ENCODE measurements around the gene GPC5. TPM values are rescaled to one million over a fixed set of nuclear protein-coding genes. Genes with fewer than 3 reads are reported as not detected.

The GPC5 gene
- total and polyA plus RNA-seq, 9 of the 15 experiments (the other 6 are each of a cell fraction or from before 2014, with no cell fraction given) = 0.18 to 0.27 TPM; not detected in 7

GRCh38 chr13:91557328-91558090 is 159.1 kb downstream of the GPC5 start (continued):
- TF ChIP-seq, protein P1, sequence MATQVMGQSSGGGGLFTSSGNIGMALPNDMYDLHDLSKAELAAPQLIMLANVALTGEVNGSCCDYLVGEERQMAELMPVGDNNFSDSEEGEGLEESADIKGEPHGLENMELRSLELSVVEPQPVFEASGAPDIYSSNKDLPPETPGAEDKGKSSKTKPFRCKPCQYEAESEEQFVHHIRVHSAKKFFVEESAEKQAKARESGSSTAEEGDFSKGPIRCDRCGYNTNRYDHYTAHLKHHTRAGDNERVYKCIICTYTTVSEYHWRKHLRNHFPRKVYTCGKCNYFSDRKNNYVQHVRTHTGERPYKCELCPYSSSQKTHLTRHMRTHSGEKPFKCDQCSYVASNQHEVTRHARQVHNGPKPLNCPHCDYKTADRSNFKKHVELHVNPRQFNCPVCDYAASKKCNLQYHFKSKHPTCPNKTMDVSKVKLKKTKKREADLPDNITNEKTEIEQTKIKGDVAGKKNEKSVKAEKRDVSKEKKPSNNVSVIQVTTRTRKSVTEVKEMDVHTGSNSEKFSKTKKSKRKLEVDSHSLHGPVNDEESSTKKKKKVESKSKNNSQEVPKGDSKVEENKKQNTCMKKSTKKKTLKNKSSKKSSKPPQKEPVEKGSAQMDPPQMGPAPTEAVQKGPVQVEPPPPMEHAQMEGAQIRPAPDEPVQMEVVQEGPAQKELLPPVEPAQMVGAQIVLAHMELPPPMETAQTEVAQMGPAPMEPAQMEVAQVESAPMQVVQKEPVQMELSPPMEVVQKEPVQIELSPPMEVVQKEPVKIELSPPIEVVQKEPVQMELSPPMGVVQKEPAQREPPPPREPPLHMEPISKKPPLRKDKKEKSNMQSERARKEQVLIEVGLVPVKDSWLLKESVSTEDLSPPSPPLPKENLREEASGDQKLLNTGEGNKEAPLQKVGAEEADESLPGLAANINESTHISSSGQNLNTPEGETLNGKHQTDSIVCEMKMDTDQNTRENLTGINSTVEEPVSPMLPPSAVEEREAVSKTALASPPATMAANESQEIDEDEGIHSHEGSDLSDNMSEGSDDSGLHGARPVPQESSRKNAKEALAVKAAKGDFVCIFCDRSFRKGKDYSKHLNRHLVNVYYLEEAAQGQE (IDR thresholded peaks at IDR 0.05; ENCODE audit: borderline replicate concordance) = peak; percentile 68; the same call in 1 of the 2 replicates
- TF ChIP-seq, protein P1 (CRISPR knock-in tag; IDR thresholded peaks at IDR 0.05; ENCODE audit: low read depth) = no peak
- TF ChIP-seq, protein P2, sequence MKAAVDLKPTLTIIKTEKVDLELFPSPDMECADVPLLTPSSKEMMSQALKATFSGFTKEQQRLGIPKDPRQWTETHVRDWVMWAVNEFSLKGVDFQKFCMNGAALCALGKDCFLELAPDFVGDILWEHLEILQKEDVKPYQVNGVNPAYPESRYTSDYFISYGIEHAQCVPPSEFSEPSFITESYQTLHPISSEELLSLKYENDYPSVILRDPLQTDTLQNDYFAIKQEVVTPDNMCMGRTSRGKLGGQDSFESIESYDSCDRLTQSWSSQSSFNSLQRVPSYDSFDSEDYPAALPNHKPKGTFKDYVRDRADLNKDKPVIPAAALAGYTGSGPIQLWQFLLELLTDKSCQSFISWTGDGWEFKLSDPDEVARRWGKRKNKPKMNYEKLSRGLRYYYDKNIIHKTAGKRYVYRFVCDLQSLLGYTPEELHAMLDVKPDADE (conservative IDR thresholded peaks at IDR 0.05; ENCODE audit: control insufficient read depth, low read depth, low read length) = no peak
- peak in 1 of 2 experiments; percentile 81; a peak in 2 of 4 replicates for TF ChIP-seq RAD21 (CRISPR knock-in tag; conservative IDR thresholded peaks at IDR 0.05 in 1 of 2, IDR thresholded peaks at IDR 0.05 in 1 of 2)
- TF ChIP-seq, protein P3, sequence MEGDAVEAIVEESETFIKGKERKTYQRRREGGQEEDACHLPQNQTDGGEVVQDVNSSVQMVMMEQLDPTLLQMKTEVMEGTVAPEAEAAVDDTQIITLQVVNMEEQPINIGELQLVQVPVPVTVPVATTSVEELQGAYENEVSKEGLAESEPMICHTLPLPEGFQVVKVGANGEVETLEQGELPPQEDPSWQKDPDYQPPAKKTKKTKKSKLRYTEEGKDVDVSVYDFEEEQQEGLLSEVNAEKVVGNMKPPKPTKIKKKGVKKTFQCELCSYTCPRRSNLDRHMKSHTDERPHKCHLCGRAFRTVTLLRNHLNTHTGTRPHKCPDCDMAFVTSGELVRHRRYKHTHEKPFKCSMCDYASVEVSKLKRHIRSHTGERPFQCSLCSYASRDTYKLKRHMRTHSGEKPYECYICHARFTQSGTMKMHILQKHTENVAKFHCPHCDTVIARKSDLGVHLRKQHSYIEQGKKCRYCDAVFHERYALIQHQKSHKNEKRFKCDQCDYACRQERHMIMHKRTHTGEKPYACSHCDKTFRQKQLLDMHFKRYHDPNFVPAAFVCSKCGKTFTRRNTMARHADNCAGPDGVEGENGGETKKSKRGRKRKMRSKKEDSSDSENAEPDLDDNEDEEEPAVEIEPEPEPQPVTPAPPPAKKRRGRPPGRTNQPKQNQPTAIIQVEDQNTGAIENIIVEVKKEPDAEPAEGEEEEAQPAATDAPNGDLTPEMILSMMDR (IDR thresholded peaks at IDR 0.05 in 2 of 3, conservative IDR thresholded peaks at IDR 0.05 in 1 of 3; ENCODE audit: insufficient read depth in 2 of 3, low read depth in 1 of 3, low read length in 3 of 3) = peak; percentile 34 to 55 (median 35); a peak in 4 of 6 replicates
- TF ChIP-seq, protein P4, sequence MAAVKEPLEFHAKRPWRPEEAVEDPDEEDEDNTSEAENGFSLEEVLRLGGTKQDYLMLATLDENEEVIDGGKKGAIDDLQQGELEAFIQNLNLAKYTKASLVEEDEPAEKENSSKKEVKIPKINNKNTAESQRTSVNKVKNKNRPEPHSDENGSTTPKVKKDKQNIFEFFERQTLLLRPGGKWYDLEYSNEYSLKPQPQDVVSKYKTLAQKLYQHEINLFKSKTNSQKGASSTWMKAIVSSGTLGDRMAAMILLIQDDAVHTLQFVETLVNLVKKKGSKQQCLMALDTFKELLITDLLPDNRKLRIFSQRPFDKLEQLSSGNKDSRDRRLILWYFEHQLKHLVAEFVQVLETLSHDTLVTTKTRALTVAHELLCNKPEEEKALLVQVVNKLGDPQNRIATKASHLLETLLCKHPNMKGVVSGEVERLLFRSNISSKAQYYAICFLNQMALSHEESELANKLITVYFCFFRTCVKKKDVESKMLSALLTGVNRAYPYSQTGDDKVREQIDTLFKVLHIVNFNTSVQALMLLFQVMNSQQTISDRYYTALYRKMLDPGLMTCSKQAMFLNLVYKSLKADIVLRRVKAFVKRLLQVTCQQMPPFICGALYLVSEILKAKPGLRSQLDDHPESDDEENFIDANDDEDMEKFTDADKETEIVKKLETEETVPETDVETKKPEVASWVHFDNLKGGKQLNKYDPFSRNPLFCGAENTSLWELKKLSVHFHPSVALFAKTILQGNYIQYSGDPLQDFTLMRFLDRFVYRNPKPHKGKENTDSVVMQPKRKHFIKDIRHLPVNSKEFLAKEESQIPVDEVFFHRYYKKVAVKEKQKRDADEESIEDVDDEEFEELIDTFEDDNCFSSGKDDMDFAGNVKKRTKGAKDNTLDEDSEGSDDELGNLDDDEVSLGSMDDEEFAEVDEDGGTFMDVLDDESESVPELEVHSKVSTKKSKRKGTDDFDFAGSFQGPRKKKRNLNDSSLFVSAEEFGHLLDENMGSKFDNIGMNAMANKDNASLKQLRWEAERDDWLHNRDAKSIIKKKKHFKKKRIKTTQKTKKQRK (IDR thresholded peaks at IDR 0.05; ENCODE audit: borderline replicate concordance, low read depth, low read length) = 0 out of 2 replicates have a peak, but pooled peaks have one; percentile 19
- TF ChIP-seq SP2 (IDR thresholded peaks at IDR 0.05; ENCODE audit: extremely low read depth, low read depth, low read length, poor library complexity, severe bottlenecking) = no peak
- peak; percentile 14 for TF ChIP-seq NUFIP1 (IDR thresholded peaks at IDR 0.05; ENCODE audit: partially characterized antibody)
- TF ChIP-seq ARHGAP35 (IDR thresholded peaks at IDR 0.05; ENCODE audit: partially characterized antibody) = no peak
- no peak for TF ChIP-seq MTA1 (IDR thresholded peaks at IDR 0.05; ENCODE audit: borderline replicate concordance)
